HCT116 (cell line): ENCODE results near the gene UBE3B. TPM values are rescaled to one million over a fixed set of nuclear protein-coding genes. Genes with fewer than 3 reads are reported as not detected.

ENCODE experiments used
- ATAC-seq: fragments of 200-7000 bp; cut with Tn5 transposase; 2 replicates; pipeline ENCODE4 v1.9.1; 2020; ENCODE audit warnings: mild to moderate bottlenecking, moderate library complexity
- BruUV-seq: library from RNA; stranded (reverse); fragments of 400-500 nt; replicated peaks from 2 replicates; lab custom pipeline; 2021; lab: Mats Ljungman, UMichigan
- CTCF ChIA-PET: fragments of 300-600 bp; sonication (Branson Sonifier 250); formaldehyde crosslinking; loops from one replicate; lab custom pipeline; 2021; ENCODE audit warnings: antibody characterized with exemption; lab: Charles Lee
- POLR2A ChIA-PET: fragments of 300-600, 350-600 bp; sonication (Branson Sonifier 250); formaldehyde crosslinking; loops from one replicate; lab custom pipeline; 2021; ENCODE audit warnings: antibody characterized with exemption; lab: Charles Lee
- RAD21 ChIA-PET, 2 experiments: fragments of 300-600 bp; sonication (Branson Sonifier 250); formaldehyde crosslinking; loops; one replicate each; lab custom pipeline; 2023; ENCODE audit warnings: low total read pairs in 2 of 2; ENCODE audit not compliant: uncharacterized antibody in 2 of 2, unreplicated experiment in 2 of 2, low non-redundant PET in 1 of 2; lab: Charles Lee
- DNase-seq: peaks from one replicate; pipeline ENCODE4 v3.0.0-alpha.2; 2010; ENCODE audit warnings: low read depth, low spot score
- H2AFZ ChIP-seq: fragments of 200-600 bp; shearing (Covaris generic), sonication (generic); 2 replicates; pipeline ENCODE4 v1.6.1; 2017; ENCODE audit warnings: low read depth, mixed run types, mixed read lengths, antibody characterized with exemption, low read length; ENCODE audit not compliant: poor library complexity, severe bottlenecking
- H3K27ac ChIP-seq: 2 replicates; pipeline ENCODE4 v1.5.1; 2012; ENCODE audit warnings: low read depth, low read length
- H3K27me3 ChIP-seq: fragments of 200-600 bp; sonication (generic); 2 replicates; pipeline ENCODE4 v1.6.1; 2016; ENCODE audit warnings: mixed run types, low read length, mixed read lengths; ENCODE audit not compliant: insufficient read depth
- H3K36me3 ChIP-seq, 2 experiments: fragments of 200-500 bp in 1 of 2; fragments of 200-600 bp in 1 of 2; sonication (Bioruptor generic) in 1 of 2; sonication (generic) in 1 of 2; 2 replicates each; pipeline versions ENCODE4 v1.5.1 to v1.6.1; 2014 to 2016; ENCODE audit warnings: low read length in 2 of 2, inconsistent platforms in 1 of 2, mixed read lengths in 1 of 2, mixed run types in 1 of 2; ENCODE audit not compliant: insufficient read depth in 2 of 2, control insufficient read depth in 1 of 2
- H3K4me1 ChIP-seq, 2 experiments: fragments of 200-600 bp in 1 of 2; sonication (generic) in 1 of 2; 2 replicates each; pipeline versions ENCODE4 v1.5.1 to v1.6.1; 2012 to 2017; ENCODE audit warnings: low read length in 2 of 2, inconsistent platforms in 1 of 2, mild to moderate bottlenecking in 1 of 2, mixed read lengths in 1 of 2, mixed run types in 1 of 2, moderate library complexity in 1 of 2; ENCODE audit not compliant: insufficient read depth in 2 of 2, control insufficient read depth in 1 of 2
- H3K4me2 ChIP-seq: fragments of 200-600 bp; sonication (generic); 2 replicates; pipeline ENCODE4 v1.6.1; 2017; ENCODE audit warnings: mixed run types, low read length, mixed read lengths
- H3K4me3 ChIP-seq, 2 experiments: fragments of 200-600 bp in 1 of 2; sonication (generic) in 1 of 2; replicated peaks in 1 of 2; 2 replicates each; pipeline ENCODE4 v1.5.1; 2011 to 2016; ENCODE audit warnings: low read length in 2 of 2, control low read depth in 1 of 2, low read depth in 1 of 2, mild to moderate bottlenecking in 1 of 2, mixed read lengths in 1 of 2, mixed run types in 1 of 2
- H3K79me2 ChIP-seq: fragments of 200-600 bp; sonication (generic); 2 replicates; pipeline ENCODE4 v1.6.1; 2017; ENCODE audit warnings: mild to moderate bottlenecking, mixed run types, low read length, moderate library complexity, mixed read lengths; ENCODE audit not compliant: insufficient read depth
- H3K9ac ChIP-seq: fragments of 200-600 bp; sonication (generic); 2 replicates; pipeline ENCODE4 v1.6.1; 2016; ENCODE audit warnings: low read length, mixed read lengths
- H3K9me2 ChIP-seq: fragments of 200-600 bp; sonication (generic), shearing (Covaris generic); 2 replicates; pipeline ENCODE4 v1.6.1; 2017; ENCODE audit warnings: mixed run types, mild to moderate bottlenecking, moderate library complexity; ENCODE audit not compliant: insufficient read depth
- H3K9me3 ChIP-seq, 2 experiments: fragments of 200-500 bp in 1 of 2; fragments of 200-600 bp in 1 of 2; sonication (Bioruptor generic) in 1 of 2; sonication (generic) in 1 of 2; 2 replicates each; pipeline ENCODE4 v1.6.1; 2014 to 2017; ENCODE audit warnings: low read length in 2 of 2, mixed read lengths in 2 of 2, inconsistent platforms in 1 of 2, low read depth in 1 of 2, mild to moderate bottlenecking in 1 of 2, mixed run types in 1 of 2, moderate library complexity in 1 of 2; ENCODE audit not compliant: control insufficient read depth in 1 of 2, insufficient read depth in 1 of 2
- H4K20me1 ChIP-seq: fragments of 200-600 bp; sonication (generic), shearing (Covaris generic); 2 replicates; pipeline ENCODE4 v1.6.1; 2017; ENCODE audit warnings: mixed run types, mild to moderate bottlenecking, moderate library complexity; ENCODE audit not compliant: insufficient read depth
- CBX3 ChIP-seq: IDR thresholded peaks from 2 replicates; pipeline ENCODE4 v1.6.1; 2012; ENCODE audit warnings: low read depth
- EZH2phosphoT487 ChIP-seq: fragments of 200-600 bp; IDR thresholded peaks from 2 replicates; pipeline ENCODE4 v1.6.1; 2018; ENCODE audit warnings: antibody characterized with exemption, borderline replicate concordance
- POLR2AphosphoS5 ChIP-seq: IDR thresholded peaks from 2 replicates; pipeline ENCODE4 v1.6.1; 2011; ENCODE audit warnings: mild to moderate bottlenecking, low read depth, low read length, moderate library complexity
- SRF ChIP-seq: IDR thresholded peaks from 2 replicates; pipeline ENCODE4 v1.6.1; 2012; ENCODE audit warnings: low read depth
- TCF7L2 ChIP-seq: IDR thresholded peaks from 2 replicates; pipeline ENCODE4 v1.7.0; 2011; ENCODE audit warnings: borderline replicate concordance, inconsistent platforms; ENCODE audit not compliant: insufficient read depth, insufficient read length; ENCODE audit errors: extremely low read depth
- intact Hi-C: fragments of 100-400 bp; cut with micrococcal nuclease; formaldehyde crosslinking; loops from 2 replicates; pipeline ENCODE4 v1.10.0; 2022
- total RNA-seq: library from RNA; stranded (reverse); gene quantifications from one replicate; pipeline ENCODE4 v1.2.1, GENCODE V29; 2021; ENCODE audit not compliant: unreplicated experiment

Gene UBE3B
- total RNA-seq, 1 experiment from 2014 or later: 28.9 TPM

DNA sequence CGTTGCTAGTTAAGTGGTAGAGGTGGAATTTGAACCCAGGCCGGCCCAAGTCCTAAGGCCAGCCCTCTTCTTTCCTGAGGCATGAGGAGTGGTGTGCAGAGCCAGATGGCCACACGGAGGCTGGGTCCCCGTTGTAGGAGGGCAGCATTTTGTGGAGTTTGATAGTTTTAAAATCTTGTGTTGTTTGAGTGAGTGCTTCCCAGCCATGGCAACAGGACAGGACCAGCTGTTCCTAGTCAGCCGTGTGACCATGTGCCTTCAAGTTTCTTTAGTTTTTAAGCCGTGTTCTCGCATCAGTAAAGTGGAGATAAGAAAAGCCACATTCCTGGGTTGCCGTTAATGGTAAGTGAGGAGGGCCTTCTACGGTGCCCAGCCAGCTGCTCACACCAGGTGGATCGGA, 44.4 kb downstream of the UBE3B start:
- intact Hi-C loops: no loop called here
- Histone ChIP-seq H3K9me2 (no peaks in the 10 kb centered on the region), H3K27me3 (no peaks in the 10 kb centered on the region), H3K4me1 (no peaks in the 10 kb centered on the region), H3K27ac (no peak overlapping the region), H3K36me3 (peaks cover 9% of the 10 kb centered on the region in 2 experiments; a peak in 2 of 4 replicates), H4K20me1 (no peaks in the 10 kb centered on the region), H3K4me3 (no peak overlapping the region), H3K9me3 (no peaks in the 10 kb centered on the region), H3K79me2 (no peaks in the 10 kb centered on the region), H3K9ac (no peak overlapping the region), H2AFZ (no peak overlapping the region), H3K4me2 (no peak overlapping the region)
- TF ChIP-seq TCF7L2: no peak
- no TSS peak for BruUV-seq
- no peak for DNase-seq
- ChIA-PET RAD21 (no interaction called here), CTCF (no interaction called here), POLR2A (no interaction called here)
- no peak for ATAC-seq

DNA sequence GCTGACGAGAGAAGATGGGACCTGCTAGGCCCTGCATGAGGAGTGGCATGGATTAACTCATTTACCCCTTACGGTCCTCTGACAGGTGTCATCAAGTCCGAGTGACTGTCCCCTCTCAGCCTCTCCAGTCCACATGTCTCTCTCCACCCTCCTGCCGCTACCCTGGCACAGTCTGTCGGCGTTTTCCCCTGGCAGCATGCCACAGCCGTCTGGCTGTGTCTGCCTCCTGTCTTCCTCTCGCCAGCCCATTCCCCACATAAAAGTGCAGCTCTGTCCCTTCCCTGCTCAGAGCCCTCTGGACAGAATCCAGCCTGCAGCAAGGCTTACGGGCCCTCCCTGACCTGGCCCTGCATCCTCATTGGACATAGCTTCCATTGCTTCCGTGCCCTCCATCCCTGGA, 45.6 kb downstream of the UBE3B start:
- Histone ChIP-seq H3K27me3 (no peaks in the 10 kb centered on the region), H3K9ac (no peak overlapping the region), H4K20me1 (no peaks in the 10 kb centered on the region), H3K36me3 (peaks cover 0 to 3% of the 10 kb centered on the region in 2 experiments; a peak in 1 of 4 replicates), H3K27ac (no peak overlapping the region), H3K4me2 (no peak overlapping the region), H3K79me2 (no peaks in the 10 kb centered on the region), H2AFZ (no peak overlapping the region), H3K4me3 (no peak overlapping the region), H3K4me1 (no peaks in the 10 kb centered on the region), H3K9me2 (no peaks in the 10 kb centered on the region), H3K9me3 (no peaks in the 10 kb centered on the region)
- ATAC-seq (no peak), DNase-seq (no peak)
- CTCF ChIA-PET: no interaction called here
- POLR2A ChIA-PET: no interaction called here
- TF ChIP-seq EZH2phosphoT487 (no peak), SRF (no peak), POLR2AphosphoS5 (no peak), CBX3 (no peak)
- RAD21 ChIA-PET: no interaction called here
- BruUV-seq: no TSS peak
- intact Hi-C loops: no loop called here
